Stimulated activated CD8-positive, alpha-beta memory T cell treated with anti-CD3 and anti-CD28 coated beads, Interleukin-2, amount 100 ng/mL, for 1 hour (primary cell): ENCODE results near the gene AJAP1.

ENCODE experiments used
- DNase-seq, 2 donors: peaks; one replicate each; pipeline ENCODE4 v3.0.0-alpha.2; 2020; ENCODE audit warnings: low read depth in 2 of 2

The AJAP1 gene

DNA sequence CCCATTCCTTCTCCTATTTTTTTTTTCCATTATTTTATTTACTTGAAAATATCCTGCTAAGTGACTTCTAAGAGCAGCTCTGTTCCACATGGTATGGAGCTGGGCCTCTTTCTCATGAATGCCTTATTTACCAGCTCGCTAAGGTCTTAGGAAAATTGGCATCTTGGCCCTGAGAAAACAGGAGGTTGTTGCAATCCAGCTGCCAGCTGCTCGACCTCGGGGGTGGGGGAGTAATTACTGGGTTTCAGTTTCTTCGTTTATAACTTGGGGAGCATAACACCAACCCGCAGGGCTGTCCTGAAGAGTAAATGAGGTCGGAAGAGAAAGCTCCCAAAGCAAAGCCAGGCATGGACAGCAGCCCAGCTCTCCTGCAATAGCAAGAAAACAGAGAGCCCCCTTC lies 176.3 kb downstream of the AJAP1 start:
- DNase-seq = no peak

DNA sequence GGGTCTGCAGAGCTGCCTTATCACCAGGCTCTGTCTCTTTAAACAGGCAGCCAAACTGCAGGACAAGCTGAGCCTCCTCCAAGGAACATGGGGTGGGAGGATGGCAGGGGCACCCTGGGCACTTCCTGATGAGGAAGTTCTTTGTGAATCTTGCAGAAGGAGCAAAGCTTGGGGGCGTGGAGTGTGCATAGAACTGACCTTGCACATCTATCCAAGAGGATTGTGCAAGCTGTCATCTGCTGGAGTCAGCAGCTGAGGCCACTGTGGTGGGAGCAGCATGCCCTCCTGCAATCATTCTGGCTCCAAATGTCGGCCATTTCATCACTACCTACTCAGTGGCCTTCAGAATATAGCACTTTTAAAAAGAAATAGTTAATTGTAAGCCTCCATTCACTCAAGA lies 182.2 kb downstream of the AJAP1 start:
- DNase-seq = no peak

DNA sequence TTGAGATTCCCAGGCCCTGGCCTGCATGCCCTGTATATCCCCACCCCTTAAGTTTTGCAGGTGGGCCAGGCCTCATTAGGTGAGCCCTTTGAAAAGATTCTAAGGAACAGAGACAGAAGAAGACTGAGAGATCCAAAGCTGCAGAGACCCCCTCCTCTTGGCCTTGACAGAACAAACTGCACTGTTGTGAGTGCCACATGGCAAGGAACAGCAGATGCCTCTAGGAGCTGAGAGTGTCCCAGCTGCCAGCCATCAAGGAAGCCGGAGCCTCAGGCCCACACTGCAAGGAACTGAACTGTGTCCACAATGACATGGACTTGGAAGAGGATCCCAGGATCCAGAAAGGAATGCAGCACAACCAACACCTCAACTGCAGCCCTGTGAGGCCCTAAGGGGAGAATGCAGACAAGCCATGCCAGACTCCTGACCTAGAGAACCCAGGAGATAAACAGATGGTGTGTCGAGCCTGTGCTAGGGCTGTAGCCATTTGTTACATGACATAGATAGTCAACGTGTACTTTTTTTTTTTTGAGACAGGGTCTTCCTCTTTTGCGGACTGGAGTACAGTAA lies 182.7 kb downstream of the AJAP1 start:
- DNase-seq = no peak

DNA sequence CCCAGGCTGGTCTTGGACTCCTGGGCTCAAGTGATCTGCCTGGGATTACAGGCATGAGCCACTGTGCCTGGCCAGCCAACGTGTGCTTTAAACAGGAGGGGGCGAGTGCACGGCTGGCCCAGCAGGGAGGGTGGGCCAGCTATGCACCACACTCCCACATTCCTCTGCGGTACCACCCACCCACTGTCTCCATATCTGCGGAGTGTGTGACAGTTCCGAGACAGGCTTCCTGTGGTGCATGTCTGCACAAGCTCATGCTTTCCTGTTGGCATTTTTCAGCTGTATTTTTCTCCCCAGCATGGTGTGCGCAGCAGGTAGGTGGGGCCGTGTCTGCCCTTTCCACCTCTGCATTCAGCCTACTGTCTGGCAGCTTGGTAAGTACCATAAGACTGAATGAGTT lies 183.3 kb downstream of the AJAP1 start:
- no peak for DNase-seq

DNA sequence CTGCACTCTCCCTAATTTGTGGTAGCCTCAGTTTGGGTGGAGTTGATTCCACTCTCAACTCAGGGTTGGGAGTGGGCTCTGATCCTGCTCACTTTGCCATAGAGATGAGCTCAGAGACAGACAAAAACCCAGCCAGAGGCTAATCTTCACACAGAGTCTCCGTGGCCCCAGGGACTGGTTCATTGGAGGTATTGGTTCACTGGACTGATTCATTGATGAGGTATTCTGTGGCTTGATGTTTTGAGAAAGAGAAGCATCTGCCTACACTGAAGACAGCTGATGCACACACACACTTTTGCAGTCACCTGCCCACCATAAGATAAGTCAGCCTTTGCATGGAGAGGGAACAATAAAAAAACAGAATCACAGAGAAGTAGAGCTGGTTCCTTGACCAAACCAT lies 183.8 kb downstream of the AJAP1 start:
- DNase-seq = no peak
